ENCODE data around the gene NEK3.
A peak's percentile ranks its signal among the peaks of the same experiment; 100 is the strongest.

NEK3 gene

GRCh38 chr13:52127378-52127777 lies 32.0 kb downstream of the NEK3 start:
- Histone ChIP-seq H3K9me3 (ENCODE audit: control extremely low read depth in 1 of 5, control insufficient read depth in 4 of 5, insufficient read depth in 2 of 5, low read depth in 1 of 5, low read length in 4 of 5) (peaks cover 0 to 5% (median 3%) of the 10 kb centered on the region in 5 experiments), H3K27me3 (replicated peaks in 2 of 5; ENCODE audit: control insufficient read depth in 4 of 5, insufficient read depth in 5 of 5, low read length in 4 of 5) (no peaks in the 10 kb centered on the region), H3K4me3 (ENCODE audit: control insufficient read depth in 1 of 7, extremely low read depth in 1 of 7, insufficient read depth in 4 of 7, low read depth in 2 of 7, low read length in 6 of 7) (peak overlapping the region in 1 of 7 experiments; percentile 73), H3K27ac (ENCODE audit: insufficient read depth in 1 of 2, low read depth in 1 of 2, low read length in 2 of 2, poor library complexity in 1 of 2, severe bottlenecking in 2 of 2) (no peak overlapping the region), H3K36me3 (ENCODE audit: control insufficient read depth in 4 of 4, insufficient read depth in 4 of 4, low read length in 3 of 4) (peaks cover 3 to 15% (median 11%) of the 10 kb centered on the region in 4 experiments), H3K4me1 (ENCODE audit: control extremely low read depth in 1 of 4, control insufficient read depth in 4 of 4, insufficient read depth in 4 of 4, low read length in 3 of 4) (peaks cover 2 to 18% (median 13%) of the 10 kb centered on the region in 4 experiments)
- ChIA-PET POLR2A (no interaction called here), CTCF (interaction anchor here (0.9 to 4.9 kb wide), 30 partner anchors 9 to 998 kb away, joined by 3 to 57 read pairs (median 4); partner anchors contain the start of genes ALG11 and ATP7B)
- no peak for DNase-seq
- WGBS (ENCODE audit: insufficient coverage): 100% methylated on average over 2 of the region's 6 CpGs

GRCh38 chr13:52125547-52125946 lies 33.9 kb downstream of the NEK3 start:
- ChIA-PET POLR2A (no interaction called here), CTCF (interaction anchor here (0.9 to 4.9 kb wide), 6 partner anchors 69 to 310 kb away, joined by 3 to 57 read pairs (median 4); no protein-coding TSS in a partner anchor)
- H3K4me3 ChIP-seq (ENCODE audit: control insufficient read depth in 1 of 7, extremely low read depth in 1 of 7, insufficient read depth in 4 of 7, low read depth in 2 of 7, low read length in 6 of 7): no peak overlapping the region
- WGBS (ENCODE audit: insufficient coverage): 100% methylated on average over 2 of the region's 3 CpGs
- no peak for DNase-seq
- H3K9me3 ChIP-seq (ENCODE audit: control extremely low read depth in 1 of 5, control insufficient read depth in 4 of 5, insufficient read depth in 2 of 5, low read depth in 1 of 5, low read length in 4 of 5): no peaks in the 10 kb centered on the region
- no peaks in the 10 kb centered on the region for H3K36me3 ChIP-seq (ENCODE audit: control insufficient read depth in 4 of 4, insufficient read depth in 4 of 4, low read length in 3 of 4)
- H3K4me1 ChIP-seq (ENCODE audit: control extremely low read depth in 1 of 4, control insufficient read depth in 4 of 4, insufficient read depth in 4 of 4, low read length in 3 of 4): peaks cover 2 to 18% (median 13%) of the 10 kb centered on the region in 4 experiments
- H3K27me3 ChIP-seq (replicated peaks in 2 of 5; ENCODE audit: control insufficient read depth in 4 of 5, insufficient read depth in 5 of 5, low read length in 4 of 5): no peaks in the 10 kb centered on the region
- H3K27ac ChIP-seq (ENCODE audit: insufficient read depth in 1 of 2, low read depth in 1 of 2, low read length in 2 of 2, poor library complexity in 1 of 2, severe bottlenecking in 2 of 2): no peak overlapping the region

- H3K36me3 ChIP-seq (ENCODE audit: control insufficient read depth in 4 of 4, insufficient read depth in 4 of 4, low read length in 3 of 4): no peaks in the 10 kb centered on the region
- no peaks in the 10 kb centered on the region for H3K9me3 ChIP-seq (ENCODE audit: control extremely low read depth in 1 of 5, control insufficient read depth in 4 of 5, insufficient read depth in 2 of 5, low read depth in 1 of 5, low read length in 4 of 5)
- ChIA-PET CTCF (interaction anchor here (1.0 to 2.2 kb wide), 4 partner anchors 9 to 217 kb away, joined by 3 to 7 read pairs (median 3); no protein-coding TSS in a partner anchor), POLR2A (no interaction called here)
- no CpG with 5 or more reads among the region's 3 CpGs for WGBS (ENCODE audit: insufficient coverage)
- H3K4me3 ChIP-seq (ENCODE audit: control insufficient read depth in 1 of 7, extremely low read depth in 1 of 7, insufficient read depth in 4 of 7, low read depth in 2 of 7, low read length in 6 of 7): no peak overlapping the region
- peaks cover 0 to 5% (median 2%) of the 10 kb centered on the region in 4 experiments for H3K4me1 ChIP-seq (ENCODE audit: control extremely low read depth in 1 of 4, control insufficient read depth in 4 of 4, insufficient read depth in 4 of 4, low read length in 3 of 4)
- no peak overlapping the region for H3K27ac ChIP-seq (ENCODE audit: insufficient read depth in 1 of 2, low read depth in 1 of 2, low read length in 2 of 2, poor library complexity in 1 of 2, severe bottlenecking in 2 of 2)
- H3K27me3 ChIP-seq (replicated peaks in 2 of 5; ENCODE audit: control insufficient read depth in 4 of 5, insufficient read depth in 5 of 5, low read length in 4 of 5): no peaks in the 10 kb centered on the region
- DNase-seq: peak in 2 of 3 donors; percentile 16 to 17
These were observed 40.8 kb downstream of the NEK3 start for GRCh38 chr13:52118595-52118994.

- POLR2A ChIA-PET: no interaction called here
- no peak for DNase-seq
- Histone ChIP-seq H3K4me3 (ENCODE audit: control insufficient read depth in 1 of 7, extremely low read depth in 1 of 7, insufficient read depth in 4 of 7, low read depth in 2 of 7, low read length in 6 of 7) (no peak overlapping the region), H3K27ac (ENCODE audit: insufficient read depth in 1 of 2, low read depth in 1 of 2, low read length in 2 of 2, poor library complexity in 1 of 2, severe bottlenecking in 2 of 2) (no peak overlapping the region), H3K27me3 (replicated peaks in 2 of 5; ENCODE audit: control insufficient read depth in 4 of 5, insufficient read depth in 5 of 5, low read length in 4 of 5) (no peaks in the 10 kb centered on the region), H3K4me1 (ENCODE audit: control extremely low read depth in 1 of 4, control insufficient read depth in 4 of 4, insufficient read depth in 4 of 4, low read length in 3 of 4) (peaks cover 0 to 5% (median 2%) of the 10 kb centered on the region in 4 experiments), H3K9me3 (ENCODE audit: control extremely low read depth in 1 of 5, control insufficient read depth in 4 of 5, insufficient read depth in 2 of 5, low read depth in 1 of 5, low read length in 4 of 5) (no peaks in the 10 kb centered on the region), H3K36me3 (ENCODE audit: control insufficient read depth in 4 of 4, insufficient read depth in 4 of 4, low read length in 3 of 4) (no peaks in the 10 kb centered on the region)
- WGBS (ENCODE audit: insufficient coverage): 100% methylated on average over 1 of the region's 2 CpGs
- CTCF ChIA-PET: interaction anchor here (1.0 to 2.2 kb wide), 4 partner anchors 9 to 216 kb away, joined by 3 to 7 read pairs (median 3); no protein-coding TSS in a partner anchor
These were observed 41.3 kb downstream of the NEK3 start for GRCh38 chr13:52118095-52118494.

GRCh38 chr13:52112591-52112990 lies 46.8 kb downstream of the NEK3 start:
- H3K9me3 ChIP-seq (ENCODE audit: control extremely low read depth in 1 of 5, control insufficient read depth in 4 of 5, insufficient read depth in 2 of 5, low read depth in 1 of 5, low read length in 4 of 5): no peaks in the 10 kb centered on the region
- POLR2A ChIA-PET: interaction anchor here (0.6 kb wide), 1 partner anchor 995 kb away, joined by 3 read pairs; no protein-coding TSS in a partner anchor
- no peak overlapping the region for H3K4me3 ChIP-seq (ENCODE audit: control insufficient read depth in 1 of 7, extremely low read depth in 1 of 7, insufficient read depth in 4 of 7, low read depth in 2 of 7, low read length in 6 of 7)
- CTCF ChIA-PET: interaction anchor here (0.6 kb wide), 1 partner anchor 648 kb away, joined by 3 read pairs; no protein-coding TSS in a partner anchor
- H3K4me1 ChIP-seq (ENCODE audit: control extremely low read depth in 1 of 4, control insufficient read depth in 4 of 4, insufficient read depth in 4 of 4, low read length in 3 of 4): no peaks in the 10 kb centered on the region
- no peaks in the 10 kb centered on the region for H3K36me3 ChIP-seq (ENCODE audit: control insufficient read depth in 4 of 4, insufficient read depth in 4 of 4, low read length in 3 of 4)
- no peaks in the 10 kb centered on the region for H3K27me3 ChIP-seq (replicated peaks in 2 of 5; ENCODE audit: control insufficient read depth in 4 of 5, insufficient read depth in 5 of 5, low read length in 4 of 5)
- WGBS (ENCODE audit: insufficient coverage): 100% methylated on average over 1 of the region's 1 CpG
- no peak for DNase-seq
- no peak overlapping the region for H3K27ac ChIP-seq (ENCODE audit: insufficient read depth in 1 of 2, low read depth in 1 of 2, low read length in 2 of 2, poor library complexity in 1 of 2, severe bottlenecking in 2 of 2)

GRCh38 chr13:52109116-52109670 lies 50.2 kb downstream of the NEK3 start:
- ChIA-PET POLR2A (no interaction called here), CTCF (no interaction called here)
- no peaks in the 10 kb centered on the region for H3K36me3 ChIP-seq (ENCODE audit: control insufficient read depth in 4 of 4, insufficient read depth in 4 of 4, low read length in 3 of 4)

GRCh38 chr13:52105841-52106240 lies 53.6 kb downstream of the NEK3 start:
- Histone ChIP-seq H3K27me3 (replicated peaks in 2 of 5; ENCODE audit: control insufficient read depth in 4 of 5, insufficient read depth in 5 of 5, low read length in 4 of 5) (no peaks in the 10 kb centered on the region), H3K27ac (ENCODE audit: insufficient read depth in 1 of 2, low read depth in 1 of 2, low read length in 2 of 2, poor library complexity in 1 of 2, severe bottlenecking in 2 of 2) (no peak overlapping the region), H3K36me3 (ENCODE audit: control insufficient read depth in 4 of 4, insufficient read depth in 4 of 4, low read length in 3 of 4) (no peaks in the 10 kb centered on the region), H3K4me1 (ENCODE audit: control extremely low read depth in 1 of 4, control insufficient read depth in 4 of 4, insufficient read depth in 4 of 4, low read length in 3 of 4) (no peaks in the 10 kb centered on the region), H3K9me3 (ENCODE audit: control extremely low read depth in 1 of 5, control insufficient read depth in 4 of 5, insufficient read depth in 2 of 5, low read depth in 1 of 5, low read length in 4 of 5) (no peaks in the 10 kb centered on the region), H3K4me3 (ENCODE audit: control insufficient read depth in 1 of 7, extremely low read depth in 1 of 7, insufficient read depth in 4 of 7, low read depth in 2 of 7, low read length in 6 of 7) (no peak overlapping the region)
- ChIA-PET POLR2A (no interaction called here), CTCF (interaction anchor here (0.7 kb wide), 1 partner anchor 15 kb away, joined by 3 read pairs; no protein-coding TSS in a partner anchor)
- WGBS (ENCODE audit: insufficient coverage): no CpG with 5 or more reads among the region's 1 CpG
- no peak for DNase-seq

More at GRCh38 chr13:52109116-52109670, 50.2 kb downstream of the NEK3 start:
- Histone ChIP-seq H3K4me3 (ENCODE audit: control insufficient read depth in 1 of 7, extremely low read depth in 1 of 7, insufficient read depth in 4 of 7, low read depth in 2 of 7, low read length in 6 of 7) (no peak overlapping the region), H3K4me1 (ENCODE audit: control extremely low read depth in 1 of 4, control insufficient read depth in 4 of 4, insufficient read depth in 4 of 4, low read length in 3 of 4) (no peaks in the 10 kb centered on the region), H3K27ac (ENCODE audit: insufficient read depth in 1 of 2, low read depth in 1 of 2, low read length in 2 of 2, poor library complexity in 1 of 2, severe bottlenecking in 2 of 2) (no peak overlapping the region), H3K27me3 (replicated peaks in 2 of 5; ENCODE audit: control insufficient read depth in 4 of 5, insufficient read depth in 5 of 5, low read length in 4 of 5) (no peaks in the 10 kb centered on the region), H3K9me3 (ENCODE audit: control extremely low read depth in 1 of 5, control insufficient read depth in 4 of 5, insufficient read depth in 2 of 5, low read depth in 1 of 5, low read length in 4 of 5) (no peaks in the 10 kb centered on the region)
- DNase-seq: no peak
- 100% methylated on average over 1 of the region's 1 CpG for WGBS (ENCODE audit: insufficient coverage)
